ENCODE results near the gene TRAPPC5.

- TF ChIP-seq SP1 (IDR thresholded peaks at IDR 0.05; ENCODE audit: low read depth) = no peak
- no peak for TF ChIP-seq ZNF274 (IDR thresholded peaks at IDR 0.05; ENCODE audit: low read depth, low read length)
These were observed 48.1 kb upstream of the TRAPPC5 start for GRCh38 chr19:7632340-7633203.
